Daoy (cell line): ENCODE results near the gene TBX3. TPM values are rescaled to one million over a fixed set of nuclear protein-coding genes. Genes with fewer than 3 reads are reported as not detected.

Experiments used
- DNase-seq: peaks from one replicate; pipeline ENCODE4 v3.0.0-alpha.2; 2015; ENCODE audit warnings: low read depth
- total RNA-seq: library from RNA; depleted of rRNA; stranded (reverse); fragments of >200 nt; shearing (Covaris generic); gene quantifications from 2 replicates; pipeline ENCODE4 v1.2.3, GENCODE V29; 2014

The TBX3 gene
- total RNA-seq, 1 experiment from 2014 or later: 15.3 TPM

DNA sequence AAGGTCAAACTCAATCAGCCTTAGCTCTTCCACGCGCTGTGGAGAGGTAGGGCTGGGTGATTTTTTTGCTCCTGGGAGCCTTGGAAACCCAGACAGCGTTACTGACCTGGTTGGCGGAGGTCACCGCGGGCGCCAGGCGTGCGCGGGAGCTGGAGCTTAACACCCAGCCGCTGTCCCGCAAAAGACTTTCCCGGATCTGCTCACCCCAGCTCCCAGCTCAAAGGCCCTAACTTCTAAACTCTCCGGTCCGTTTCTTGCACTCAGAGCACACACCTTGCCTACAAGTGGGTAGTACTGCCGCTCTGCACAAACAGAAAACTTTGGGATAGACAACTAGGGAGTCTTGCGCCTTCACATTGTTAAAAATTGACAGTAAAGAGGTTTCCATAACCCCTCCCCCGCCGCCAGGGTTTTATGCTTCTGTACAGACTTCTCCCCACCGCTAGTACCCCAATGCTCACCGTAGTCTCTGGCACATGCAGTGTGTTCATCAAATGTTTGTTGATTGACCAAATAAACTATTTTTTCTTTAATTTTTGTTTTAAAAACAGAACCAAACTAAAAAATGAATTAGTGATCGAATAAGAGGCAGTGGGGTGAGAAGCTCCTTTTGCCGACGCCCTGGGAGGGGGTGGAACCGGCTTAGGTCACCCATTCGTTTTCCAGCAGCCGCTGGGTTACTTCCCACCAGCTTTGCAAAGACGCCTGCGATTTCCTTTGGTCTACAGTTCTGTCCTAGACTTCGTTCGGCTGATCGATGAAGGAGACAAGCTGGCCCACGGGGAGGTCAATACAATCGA lies 12.7 kb upstream of the TBX3 start:
- no peak for DNase-seq

DNA sequence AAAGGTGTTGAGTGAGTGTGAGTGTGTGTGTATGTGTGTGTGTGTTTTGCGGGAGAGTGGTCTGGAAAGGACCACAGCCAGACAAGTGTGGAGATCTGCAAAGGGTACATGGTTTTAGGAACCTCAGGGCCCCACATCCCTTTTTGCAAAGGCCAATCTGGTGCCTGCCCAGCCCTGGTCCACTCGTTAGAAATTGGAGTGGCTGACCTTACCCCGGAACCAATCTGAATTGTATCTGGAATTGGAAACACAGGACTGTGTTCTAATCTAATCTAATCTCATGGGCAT lies 11.3 kb upstream of the TBX3 start:
- no peak for DNase-seq

- DNase-seq: no peak
Measured at GRCh38 chr12:114694436-114695304, 10.7 kb upstream of the TBX3 start.

GRCh38 chr12:114693532-114693931 lies 9.6 kb upstream of the TBX3 start:
- DNase-seq: no peak

- DNase-seq: no peak
Measured at GRCh38 chr12:114693059-114693531, 9.1 kb upstream of the TBX3 start.

- no peak for DNase-seq
Measured at GRCh38 chr12:114692186-114693058, 8.4 kb upstream of the TBX3 start.

GRCh38 chr12:114691763-114692185 lies 7.8 kb upstream of the TBX3 start:
- no peak for DNase-seq

DNA sequence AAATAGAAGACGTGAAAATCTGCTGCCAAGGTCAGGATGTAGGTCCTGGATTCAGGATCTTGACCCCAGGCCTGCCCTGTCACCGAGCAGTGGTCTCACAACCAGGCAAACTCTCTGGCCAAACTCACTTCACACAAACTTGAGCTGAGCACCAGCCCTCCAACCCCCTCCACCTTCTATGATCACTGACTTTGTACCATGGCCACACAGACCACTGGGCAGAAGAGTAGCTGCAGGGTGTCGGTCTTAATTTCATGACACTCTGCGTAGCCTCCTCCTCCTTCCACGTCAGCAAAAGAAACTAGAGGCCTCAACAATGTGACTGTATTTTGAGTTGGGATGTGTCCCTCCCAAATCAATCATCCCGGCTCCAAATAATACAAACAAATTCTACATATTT lies 7.2 kb upstream of the TBX3 start:
- DNase-seq: no peak

DNA sequence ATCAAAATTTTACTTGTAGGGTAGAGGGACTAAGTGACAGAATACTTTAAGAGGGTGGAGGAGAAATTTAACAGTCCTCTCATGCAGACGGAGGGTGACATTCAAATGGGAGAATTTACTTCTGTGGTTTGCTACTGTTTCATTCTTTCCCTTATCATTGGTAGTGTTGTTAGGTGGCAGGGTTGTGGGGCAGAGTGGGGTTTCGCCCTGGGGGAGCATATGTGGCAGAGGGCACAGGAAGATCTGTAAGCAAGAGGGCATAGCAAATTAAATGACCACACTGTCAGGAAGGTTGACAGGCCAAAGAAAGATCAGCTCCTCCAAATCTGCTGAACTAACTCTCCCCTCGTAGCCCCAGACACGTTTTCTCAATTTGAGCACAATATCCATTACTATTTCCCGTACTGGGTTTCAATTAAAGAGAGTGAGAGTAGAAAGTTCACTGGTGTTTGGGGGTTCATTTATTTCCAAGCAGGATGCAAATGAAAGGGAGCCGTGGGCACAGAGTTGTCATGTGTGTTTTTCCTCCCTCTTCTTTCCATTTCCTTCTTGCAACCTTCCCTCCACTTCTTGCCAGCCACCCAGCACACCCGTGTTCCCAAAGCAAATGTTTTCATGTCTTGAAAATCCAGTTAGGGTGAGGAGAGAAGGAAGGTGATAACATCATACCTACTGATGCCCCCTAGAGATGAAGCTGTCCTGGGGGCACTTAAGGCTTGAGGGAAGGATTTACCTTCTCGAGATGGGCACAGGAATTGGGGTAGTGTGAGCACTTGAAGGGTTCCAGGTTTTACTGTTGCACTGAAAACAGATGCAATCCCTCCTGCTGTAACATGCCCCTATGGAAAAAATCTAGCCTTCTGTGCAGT lies 6.5 kb upstream of the TBX3 start:
- DNase-seq: no peak

DNA sequence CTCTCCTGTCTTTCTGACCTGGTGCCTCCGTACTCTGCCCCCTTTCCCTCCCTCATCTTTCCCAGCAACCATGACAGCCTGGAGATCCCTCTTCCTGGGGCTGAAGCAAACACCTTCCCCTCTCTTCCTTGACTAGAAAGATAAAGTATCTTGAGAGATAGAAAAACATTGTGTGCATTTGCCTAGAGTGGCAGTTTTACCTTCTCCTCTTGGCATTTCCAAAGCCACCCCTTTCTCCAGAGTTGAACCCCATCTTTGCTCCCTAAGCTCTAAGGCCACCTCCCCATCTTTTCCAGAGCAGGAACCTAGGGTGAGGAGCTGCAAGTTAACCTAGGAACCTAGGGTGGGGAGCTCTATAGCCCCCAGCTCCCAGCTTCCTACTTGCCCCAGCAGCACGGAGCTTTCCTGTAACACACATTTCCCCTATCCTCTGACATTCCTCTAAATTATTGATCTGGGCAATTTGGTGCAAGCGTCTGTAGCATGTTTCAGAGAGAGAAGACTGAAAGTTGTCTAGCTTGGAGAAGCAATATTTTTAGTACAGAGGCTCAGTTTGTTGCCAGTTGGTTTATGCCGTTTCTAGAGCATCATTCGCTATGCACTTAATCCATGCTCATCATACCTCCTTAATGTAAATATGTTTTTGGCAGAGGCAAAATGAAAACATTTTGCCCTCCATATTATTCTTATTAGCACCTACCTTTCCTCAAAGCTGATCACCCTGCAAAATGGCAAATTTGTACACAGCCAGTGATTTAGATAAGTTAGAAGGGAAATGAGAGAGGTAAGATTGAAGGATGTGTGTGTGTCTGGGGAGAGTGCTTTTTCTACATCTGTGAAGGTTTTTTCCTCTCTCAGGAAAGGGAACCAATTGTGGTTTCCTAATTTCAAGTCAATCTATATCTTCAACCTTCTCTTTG lies 5.4 kb upstream of the TBX3 start:
- no peak for DNase-seq

DNA sequence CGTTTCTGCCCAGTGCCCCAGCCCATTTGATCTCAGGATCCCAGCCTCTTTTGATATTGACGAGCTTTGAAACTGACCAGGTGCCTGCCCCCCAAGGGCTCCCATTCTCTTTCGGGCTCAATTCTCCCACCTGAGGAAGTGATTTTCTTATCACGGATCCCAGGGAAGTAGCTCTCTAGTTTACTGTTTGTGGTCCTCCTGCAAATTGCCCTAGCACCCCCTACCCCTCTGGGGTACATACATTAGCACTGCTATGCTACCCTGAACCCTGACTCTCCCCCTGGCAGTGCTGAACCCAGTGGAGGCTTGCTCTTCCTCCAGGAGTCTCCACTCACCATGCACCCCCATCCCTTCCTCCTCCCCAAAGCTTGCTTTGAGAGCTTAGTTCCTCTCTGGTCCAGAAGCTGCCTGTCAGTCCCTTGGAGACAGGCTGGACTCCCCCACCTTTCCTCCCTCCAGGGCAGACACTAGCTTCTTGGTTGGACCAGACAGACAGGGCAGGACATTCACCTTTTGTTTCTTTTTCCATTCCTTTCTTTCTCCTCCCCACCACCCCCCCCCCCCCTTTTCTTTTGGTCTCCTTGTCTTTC lies 4.4 kb upstream of the TBX3 start:
- no peak for DNase-seq

DNA sequence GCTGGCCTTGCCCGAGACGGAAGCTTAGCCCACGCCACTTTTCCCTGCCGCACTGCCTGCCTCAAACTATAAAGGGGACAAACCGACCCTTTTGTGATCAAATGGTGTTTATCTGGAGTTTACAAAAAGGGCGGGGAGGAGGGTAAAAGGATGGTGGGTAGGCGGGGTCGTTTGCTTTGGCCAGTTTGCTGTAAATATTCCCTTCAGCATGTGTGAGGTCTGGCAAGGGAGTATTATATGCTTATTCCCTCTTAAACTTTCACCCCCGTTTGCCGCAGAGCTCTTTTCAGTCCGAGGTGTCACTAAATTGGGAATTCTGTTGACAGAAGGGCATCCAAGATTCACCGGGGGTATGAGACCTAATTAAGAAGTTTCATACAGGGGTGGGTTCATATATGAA lies 3.8 kb upstream of the TBX3 start:
- DNase-seq: no peak

DNA sequence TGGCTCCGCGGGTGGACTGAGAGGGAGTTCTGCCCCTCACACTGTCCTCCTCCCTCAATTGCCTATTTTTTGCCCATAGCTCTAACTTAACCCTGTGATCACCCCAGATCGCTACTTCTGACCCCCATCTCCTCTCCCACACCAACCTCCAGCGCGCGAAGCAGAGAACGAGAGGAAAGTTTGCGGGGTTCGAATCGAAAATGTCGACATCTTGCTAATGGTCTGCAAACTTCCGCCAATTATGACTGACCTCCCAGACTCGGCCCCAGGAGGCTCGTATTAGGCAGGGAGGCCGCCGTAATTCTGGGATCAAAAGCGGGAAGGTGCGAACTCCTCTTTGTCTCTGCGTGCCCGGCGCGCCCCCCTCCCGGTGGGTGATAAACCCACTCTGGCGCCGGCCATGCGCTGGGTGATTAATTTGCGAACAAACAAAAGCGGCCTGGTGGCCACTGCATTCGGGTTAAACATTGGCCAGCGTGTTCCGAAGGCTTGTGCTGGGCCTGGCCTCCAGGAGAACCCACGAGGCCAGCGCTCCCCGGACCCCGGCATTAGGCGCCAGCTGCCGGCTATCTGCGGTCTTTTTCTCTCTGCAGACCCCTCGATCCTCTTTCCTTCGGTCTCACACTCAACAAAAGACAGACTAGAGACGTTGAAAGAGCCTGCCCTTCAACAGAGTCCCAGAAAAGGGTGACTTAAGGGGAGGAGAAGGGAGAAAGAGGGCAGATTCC lies 3.0 kb upstream of the TBX3 start:
- no peak for DNase-seq

- no peak for DNase-seq
Measured at GRCh38 chr12:114686426-114686772, 2.4 kb upstream of the TBX3 start.

- DNase-seq: no peak
Measured at GRCh38 chr12:114685869-114686268, 1.9 kb upstream of the TBX3 start.

DNA sequence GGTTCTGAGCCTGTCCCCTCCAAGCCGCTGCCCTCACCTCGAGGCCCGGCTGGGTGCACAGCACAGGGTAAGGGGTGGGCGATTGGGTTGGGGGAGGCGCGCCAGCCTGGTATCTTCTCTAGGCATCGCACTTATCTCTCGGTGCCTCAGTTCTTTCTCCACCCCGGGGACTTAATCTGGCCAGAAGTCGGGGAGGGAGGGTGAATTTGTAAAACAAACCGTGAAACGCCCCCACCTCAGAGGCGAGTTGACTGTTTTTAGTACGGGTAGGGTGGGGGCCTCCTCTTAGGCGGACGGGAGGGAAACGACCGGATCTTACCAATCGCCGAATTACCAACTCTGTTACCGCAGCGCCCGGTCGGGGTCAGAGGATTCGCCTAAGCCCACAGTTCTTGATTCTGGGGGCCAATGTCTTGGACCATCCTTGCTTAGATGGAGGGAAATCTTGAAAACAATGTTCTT lies 1.4 kb upstream of the TBX3 start:
- no peak for DNase-seq

DNA sequence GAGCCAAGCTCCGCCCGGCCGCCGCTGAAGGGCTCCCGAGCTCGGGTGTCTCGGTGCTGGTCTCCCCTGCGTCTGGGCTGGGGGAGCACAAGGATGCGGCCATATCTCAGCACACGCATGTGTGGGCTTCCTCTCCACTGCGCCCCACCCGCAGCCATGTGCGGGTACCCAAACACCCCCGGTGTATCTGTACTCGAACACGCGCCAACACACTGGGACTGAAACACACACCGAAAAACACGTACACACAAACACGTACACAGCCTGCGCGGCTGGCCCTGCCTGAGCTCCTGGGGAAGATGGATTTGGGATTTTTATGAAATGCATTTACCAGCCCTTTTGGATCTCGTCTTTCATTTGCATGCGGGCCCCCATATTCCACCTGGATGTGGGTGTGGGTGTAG lies 897 bp upstream of the TBX3 start:
- no peak for DNase-seq

DNA sequence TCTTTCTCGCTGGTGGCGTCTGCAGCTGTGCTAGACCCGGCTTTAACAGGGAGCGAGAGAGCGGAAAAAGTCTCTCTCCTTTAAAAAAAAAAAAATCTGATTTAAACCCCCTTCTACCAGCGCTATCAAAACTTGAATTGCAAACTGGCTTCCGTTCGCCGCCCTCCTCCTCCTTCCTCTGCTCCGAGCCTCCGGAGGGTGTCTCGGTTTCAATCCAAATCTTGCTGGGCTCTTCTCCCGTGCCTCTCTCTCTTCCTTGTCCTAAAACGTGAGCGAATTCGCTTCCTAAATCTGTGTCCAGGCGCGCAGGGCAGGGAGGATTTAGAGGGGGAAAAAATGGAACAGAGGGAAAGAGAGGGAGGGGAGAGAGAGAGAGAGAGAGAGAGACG lies 272 bp downstream of the TBX3 start:
- DNase-seq: no peak
